Measurements from ENCODE around the gene TTLL6.

GRCh38 chr17:48725004-48725287 is 92.1 kb downstream of the TTLL6 start:
- TF ChIP-seq CTCF (IDR thresholded peaks at IDR 0.05; ENCODE audit: insufficient read depth, low read depth, low read length) (no peak), EZH2 (IDR thresholded peaks at IDR 0.05; ENCODE audit: insufficient read depth, low read length) (no peak)

Measured in astrocyte (in vitro differentiated cells and primary cell).